COR-L47 (cell line): ENCODE measurements around the gene CTSA.
A peak's percentile ranks its signal among the peaks of the same experiment; 100 is the strongest.
"Not testable (repeated sequence)": the region's sequence is repeated elsewhere in the genome, so short reads cannot be mapped to it uniquely, and the experiment has no call there.

Experiments
- DNase-seq: peaks from one replicate; lab custom pipeline; 2025; lab: John Stamatoyannopoulos, UW

CTSA gene

DNA sequence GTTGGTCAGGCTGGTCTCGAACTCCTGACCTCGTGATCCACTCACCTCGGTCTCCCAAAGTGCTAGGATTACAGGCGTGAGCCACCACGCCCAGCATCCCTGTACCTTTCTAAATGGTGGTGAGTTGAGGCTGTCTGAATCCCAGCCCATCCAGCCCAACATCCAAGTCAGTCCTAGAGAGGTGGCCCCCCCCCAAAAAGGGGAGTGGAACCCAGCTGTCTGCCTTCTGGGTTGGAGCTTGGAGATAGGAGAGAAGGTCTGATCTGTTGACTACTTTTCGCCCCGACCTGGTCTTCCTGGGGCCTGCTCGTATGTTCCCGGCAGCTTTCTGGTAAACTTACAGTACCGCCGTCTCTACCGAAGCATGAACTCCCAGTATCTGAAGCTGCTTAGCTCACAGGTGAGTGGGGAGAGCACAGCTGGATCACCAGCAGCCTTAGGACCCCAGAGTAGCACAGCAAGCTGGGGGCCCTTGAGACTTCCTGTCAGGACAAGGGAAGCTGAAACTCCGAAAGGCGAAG lies 5.6 kb downstream of the CTSA start:
- DNase-seq = no peak

GRCh38 chr20:45897289-45897688 lies 6.2 kb downstream of the CTSA start:
- DNase-seq = no peak

GRCh38 chr20:45897692-45898091 lies 6.6 kb downstream of the CTSA start:
- no peak for DNase-seq

DNA sequence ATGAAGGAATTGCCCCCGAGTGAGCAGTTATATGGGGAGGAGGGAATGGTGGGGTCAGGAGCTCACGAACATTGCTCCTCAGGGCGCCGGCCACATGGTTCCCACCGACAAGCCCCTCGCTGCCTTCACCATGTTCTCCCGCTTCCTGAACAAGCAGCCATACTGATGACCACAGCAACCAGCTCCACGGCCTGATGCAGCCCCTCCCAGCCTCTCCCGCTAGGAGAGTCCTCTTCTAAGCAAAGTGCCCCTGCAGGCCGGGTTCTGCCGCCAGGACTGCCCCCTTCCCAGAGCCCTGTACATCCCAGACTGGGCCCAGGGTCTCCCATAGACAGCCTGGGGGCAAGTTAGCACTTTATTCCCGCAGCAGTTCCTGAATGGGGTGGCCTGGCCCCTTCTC lies 7.2 kb downstream of the CTSA start:
- DNase-seq = no peak

GRCh38 chr20:45899046-45899835 lies 8.1 kb downstream of the CTSA start:
- DNase-seq = no peak

- DNase-seq = not testable (repeated sequence)
Observed at GRCh38 chr20:45901332-45901731, 10.2 kb downstream of the CTSA start.

- no peak for DNase-seq
Observed at GRCh38 chr20:45902199-45902701, 11.1 kb downstream of the CTSA start.

DNA sequence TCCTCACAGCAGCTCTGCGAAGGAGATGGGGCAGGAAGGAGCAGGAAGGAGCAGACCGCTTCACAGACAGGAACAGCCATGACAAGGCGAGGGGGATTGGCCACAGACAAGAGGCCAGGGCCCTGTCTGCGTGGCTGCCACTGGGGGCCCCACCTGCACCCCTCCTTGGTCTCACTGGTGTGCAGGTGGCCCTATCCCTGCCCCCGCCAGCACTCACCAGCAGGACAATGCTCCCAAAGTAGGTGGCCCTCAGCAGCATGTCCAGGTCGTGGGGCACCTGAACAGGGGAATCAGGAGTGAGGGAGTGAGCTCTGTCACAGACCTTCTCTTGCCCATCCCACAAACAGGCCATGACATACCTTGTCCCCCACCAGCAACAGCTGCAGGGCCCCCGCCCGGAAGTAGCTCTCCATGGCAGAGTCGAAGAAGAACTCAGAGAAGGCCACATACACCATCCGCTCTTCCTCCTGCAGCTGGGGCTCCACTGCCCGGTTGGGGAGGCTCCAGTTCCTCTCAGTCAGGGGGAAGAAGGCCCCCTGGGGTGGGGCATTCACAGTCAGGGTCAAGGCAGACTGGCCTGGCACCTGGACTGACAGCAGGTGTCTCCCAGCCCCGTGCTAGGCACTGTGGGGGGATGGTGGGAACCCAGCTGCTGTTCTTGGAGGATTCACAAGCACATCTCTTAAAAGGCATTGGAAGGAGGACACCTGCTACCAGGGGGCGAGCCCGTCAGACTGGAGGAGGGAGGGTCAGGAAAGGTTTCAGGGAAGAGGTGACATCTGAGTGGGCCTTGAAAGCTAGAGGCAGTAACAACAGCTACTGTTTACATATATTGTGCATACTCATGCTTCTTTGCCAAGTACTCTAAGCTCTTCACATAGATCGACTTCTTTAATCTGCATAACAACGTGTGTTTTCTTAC lies 13.7 kb downstream of the CTSA start:
- no peak for DNase-seq

DNA sequence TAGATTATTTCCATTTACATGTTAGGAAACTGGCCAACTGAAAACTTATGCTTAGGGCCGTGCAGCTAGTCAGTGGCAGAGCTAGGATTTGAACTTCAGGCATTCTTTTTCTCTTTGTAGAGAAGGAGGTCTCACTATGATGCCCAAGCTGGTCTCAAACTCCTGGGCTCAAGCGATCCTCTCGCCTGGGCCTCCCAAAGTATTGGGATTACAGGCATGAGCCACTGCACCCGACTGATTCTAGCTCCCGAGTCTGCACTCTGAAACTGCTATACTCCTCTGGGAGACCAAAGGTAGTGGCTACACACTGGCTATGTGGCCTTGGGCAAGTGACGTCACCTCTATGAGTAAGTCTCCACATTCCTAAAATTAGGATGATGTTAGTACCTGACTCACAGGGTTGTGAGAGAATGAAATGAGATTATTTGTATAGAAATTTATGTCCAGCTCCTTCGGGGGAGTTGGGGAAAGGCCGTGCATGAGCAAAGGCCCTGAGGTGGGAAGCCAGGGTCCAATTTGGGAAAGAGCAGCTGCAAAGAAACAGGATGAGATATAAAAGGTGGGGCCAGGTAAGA lies 14.5 kb downstream of the CTSA start:
- no peak for DNase-seq

- DNase-seq = no peak
Observed at GRCh38 chr20:45907219-45907948, 16.2 kb downstream of the CTSA start.

GRCh38 chr20:45908084-45908483 lies 16.9 kb downstream of the CTSA start:
- DNase-seq = no peak

- no peak for DNase-seq
Observed at GRCh38 chr20:45909336-45909808, 18.2 kb downstream of the CTSA start.

- no peak for DNase-seq
Observed at GRCh38 chr20:45909817-45910669, 18.9 kb downstream of the CTSA start.

- no peak for DNase-seq
Observed at GRCh38 chr20:45910670-45911485, 19.7 kb downstream of the CTSA start.

DNA sequence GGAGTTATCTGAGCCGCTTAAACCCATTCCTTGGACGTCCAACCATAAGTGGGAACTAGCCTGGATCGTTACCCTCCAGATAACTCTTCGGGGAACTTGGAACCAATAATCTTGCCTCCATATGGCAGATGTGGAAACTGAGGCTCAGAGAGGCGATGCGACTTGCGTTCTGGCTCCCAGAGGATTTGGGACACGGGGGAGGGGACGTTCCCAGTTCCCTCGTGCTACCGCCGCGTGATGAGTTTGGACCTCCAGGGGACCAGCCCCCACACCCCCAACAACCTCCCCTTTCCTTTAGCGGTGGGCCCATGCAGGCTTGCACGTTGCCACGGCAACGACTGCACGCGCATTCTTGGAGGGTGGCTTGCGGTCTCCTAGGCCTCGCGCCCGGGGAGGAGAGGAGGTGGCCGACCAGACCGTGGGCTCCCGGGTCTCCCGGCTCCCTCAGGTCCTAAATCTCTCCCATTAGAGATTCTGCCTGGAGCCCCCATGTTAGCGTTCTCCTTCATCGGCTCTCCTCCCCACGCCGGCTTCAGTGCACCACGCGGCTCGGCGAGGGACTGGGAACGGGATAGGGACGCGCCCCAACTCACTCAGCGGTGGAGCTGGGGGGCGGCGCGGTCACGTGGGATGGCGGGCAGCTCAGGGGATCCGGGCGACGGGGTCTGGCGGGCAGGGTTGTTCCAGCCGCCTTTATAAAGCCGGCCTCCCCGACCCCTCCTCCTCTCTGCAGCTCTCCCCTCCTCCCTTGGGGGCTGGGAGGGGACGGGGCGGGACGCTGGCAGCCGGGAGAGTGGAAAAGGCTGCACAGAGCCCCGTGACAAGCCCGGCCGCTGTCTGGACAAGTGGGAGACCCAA lies 20.6 kb downstream of the CTSA start, which contains the start of gene PLTP:
TSS of gene PLTP (minus strand) at position 670 of the 858 bp plus-strand sequence. CDS start 703 bp downstream, outside the sequence.
- peak; percentile 37 for DNase-seq

DNA sequence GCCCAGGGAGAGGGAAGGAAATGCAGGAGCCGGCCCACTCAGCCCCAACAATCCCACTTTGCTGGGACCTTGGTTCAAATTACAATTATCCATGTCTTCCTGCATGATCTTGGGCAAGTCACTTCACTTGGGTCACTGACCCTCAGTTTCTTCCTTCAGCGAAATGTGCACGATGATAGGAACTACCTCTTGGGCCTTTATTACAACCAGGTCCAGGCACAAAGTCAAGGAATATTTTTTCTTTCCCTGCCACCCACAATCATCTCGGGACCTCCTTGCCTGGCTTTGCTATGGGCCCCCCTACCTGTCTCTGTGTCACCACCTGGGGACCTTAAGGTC lies 21.2 kb downstream of the CTSA start:
- no peak for DNase-seq

DNA sequence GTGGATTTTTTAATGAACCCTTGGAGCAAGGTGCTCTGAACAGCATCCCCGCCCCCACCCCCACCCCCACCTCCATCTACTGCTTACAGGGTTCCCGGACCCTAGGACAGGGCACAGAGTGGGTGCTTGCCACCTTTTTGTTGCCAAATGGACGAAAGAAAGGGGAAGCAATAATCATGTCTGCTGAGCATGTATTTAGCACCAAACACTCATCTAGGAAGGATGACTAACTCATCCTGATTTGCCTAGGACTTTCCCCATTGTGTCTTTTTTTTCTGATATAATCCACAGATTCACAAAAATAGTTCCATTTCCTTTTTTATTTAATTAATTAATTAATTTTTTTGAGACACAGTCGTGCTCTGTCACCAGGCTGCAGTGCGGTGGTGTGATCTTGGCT lies 22.0 kb downstream of the CTSA start:
- DNase-seq = no peak

DNA sequence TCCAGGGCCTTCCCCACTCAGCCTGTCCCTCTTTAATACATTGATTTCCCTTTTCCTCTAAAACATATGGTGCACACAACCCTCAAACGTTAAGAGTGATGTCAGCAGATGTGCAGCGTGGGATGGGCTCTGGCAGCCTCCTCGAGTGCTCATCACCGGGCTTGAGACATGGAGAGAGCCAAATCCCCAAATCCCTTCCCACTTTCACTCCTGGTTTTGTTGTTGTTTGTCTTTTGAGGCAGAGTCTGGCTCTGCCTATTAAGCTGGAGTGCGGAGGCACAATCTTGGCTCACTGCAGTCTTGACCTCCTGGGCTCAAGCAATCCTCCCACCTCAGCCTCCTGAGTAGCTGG lies 26.6 kb downstream of the CTSA start:
- no peak for DNase-seq
